T-helper 2 cell treated with Interferon-gamma antibody and Interleukin-4, amounts not matched to agents 100 ng/mL and 5 ng/mL, for 36 hours (primary cell): ENCODE results near the gene UBE3A. TPM values are rescaled to one million over a fixed set of nuclear protein-coding genes. Genes with fewer than 3 reads are reported as not detected.
"Not testable (repeated sequence)": the region's sequence is repeated elsewhere in the genome, so short reads cannot be mapped to it uniquely, and the experiment has no call there.

Source experiments
- intact Hi-C: fragments of 100-400 bp; cut with micrococcal nuclease; formaldehyde crosslinking; loops from one replicate; pipeline ENCODE4 v1.15.1; 2023
- total RNA-seq: library from RNA; stranded (reverse); gene quantifications from 2 replicates; pipeline ENCODE4 v1.2.3, GENCODE V29; 2022

The UBE3A gene
- total RNA-seq = 84.8 and 91.6 TPM in 2 replicates

GRCh38 chr15:25438601-25439368, at the start of gene UBE3A:
UBE3A (minus strand) TSS chr15:25439024; CDS start chr15:25409107, 29,917 bp downstream.
- intact Hi-C loops = loop anchor here (1.0 to 5.0 kb wide), 4 partner anchors 71 to 483 kb away; partner anchors contain the start of gene ATP10A

GRCh38 chr15:25487226-25487884, 48.5 kb upstream of the UBE3A start:
- intact Hi-C loops = no loop called here

GRCh38 chr15:25486051-25486450, 47.2 kb upstream of the UBE3A start:
- intact Hi-C loops = no loop called here

- intact Hi-C loops = no loop called here
These were observed 42.5 kb upstream of the UBE3A start for GRCh38 chr15:25481208-25481859.

- intact Hi-C loops = no loop called here
These were observed 39.5 kb upstream of the UBE3A start for GRCh38 chr15:25478313-25478712.

- intact Hi-C loops = no loop called here
These were observed 39.0 kb upstream of the UBE3A start for GRCh38 chr15:25477816-25478215.

- intact Hi-C loops = no loop called here
These were observed 35.4 kb upstream of the UBE3A start for GRCh38 chr15:25474251-25474650.

GRCh38 chr15:25470230-25470629, 31.4 kb upstream of the UBE3A start:
- intact Hi-C loops = no loop called here

- intact Hi-C loops = no loop called here
These were observed 30.6 kb upstream of the UBE3A start for GRCh38 chr15:25469377-25469776.

- intact Hi-C loops = no loop called here
These were observed 29.8 kb upstream of the UBE3A start for GRCh38 chr15:25468611-25469010.

GRCh38 chr15:25465835-25466234, 27.0 kb upstream of the UBE3A start:
- intact Hi-C loops = no loop called here

GRCh38 chr15:25464784-25465183, 26.0 kb upstream of the UBE3A start:
- intact Hi-C loops = no loop called here

- intact Hi-C loops = no loop called here
These were observed 25.6 kb upstream of the UBE3A start for GRCh38 chr15:25464383-25464782.

GRCh38 chr15:25456196-25456595, 17.4 kb upstream of the UBE3A start:
- intact Hi-C loops = no loop called here

GRCh38 chr15:25455226-25455625, 16.4 kb upstream of the UBE3A start:
- intact Hi-C loops = no loop called here

- intact Hi-C loops = no loop called here
These were observed 15.9 kb upstream of the UBE3A start for GRCh38 chr15:25454771-25455170.

- intact Hi-C loops = not testable (repeated sequence)
These were observed 14.4 kb upstream of the UBE3A start for GRCh38 chr15:25453246-25453645.

GRCh38 chr15:25451501-25451900, 12.7 kb upstream of the UBE3A start:
- intact Hi-C loops = no loop called here

- intact Hi-C loops = no loop called here
These were observed 11.3 kb upstream of the UBE3A start for GRCh38 chr15:25450163-25450562.

- intact Hi-C loops = no loop called here
These were observed 7.3 kb upstream of the UBE3A start for GRCh38 chr15:25446076-25446475.

- intact Hi-C loops = no loop called here
These were observed 6.6 kb upstream of the UBE3A start for GRCh38 chr15:25445412-25445811.

- intact Hi-C loops = no loop called here
These were observed 2.3 kb upstream of the UBE3A start for GRCh38 chr15:25441111-25441510.
